OCI-LY3 (cell line): ENCODE results near the gene FAM89B.

ENCODE experiments used
- H2AFZ ChIP-seq: fragments of 200-600, 300-600 bp; shearing (Covaris generic); 2 replicates; pipeline ENCODE4 v1.6.0; 2014; ENCODE audit warnings: antibody characterized with exemption, low read depth, low read length
- H3K27ac ChIP-seq: fragments of 200-600, 300-600 bp; sonication (generic); 2 replicates; pipeline ENCODE4 v1.5.1; 2014; ENCODE audit warnings: mild to moderate bottlenecking, low read length, moderate library complexity, mixed read lengths
- H3K27me3 ChIP-seq: fragments of 200-600, 300-600 bp; sonication (generic); 2 replicates; pipeline ENCODE4 v1.6.1; 2014; ENCODE audit warnings: low read depth, low read length, mixed read lengths
- H3K36me3 ChIP-seq: fragments of 200-600, 300-600 bp; sonication (generic); replicated peaks from 2 replicates; pipeline ENCODE3; 2014; ENCODE audit warnings: low read depth, low read length, mixed read lengths
- H3K4me1 ChIP-seq: fragments of 300-600, 200-600 bp; sonication (generic); 2 replicates; pipeline ENCODE4 v1.6.1; 2014; ENCODE audit warnings: low read length, mixed read lengths
- H3K4me2 ChIP-seq: fragments of 200-600, 300-600 bp; sonication (generic); 2 replicates; pipeline ENCODE4 v1.6.1; 2014; ENCODE audit warnings: low read length, mixed read lengths
- H3K4me3 ChIP-seq: fragments of 300-600, 200-600 bp; sonication (generic); 2 replicates; pipeline ENCODE4 v1.5.1; 2014; ENCODE audit warnings: antibody characterized with exemption, mild to moderate bottlenecking, low read length, moderate library complexity
- H3K79me2 ChIP-seq: fragments of 300-600, 200-600 bp; shearing (Covaris generic); 2 replicates; pipeline ENCODE4 v1.6.1; 2014; ENCODE audit warnings: mild to moderate bottlenecking, low read length, mixed read lengths
- H3K9ac ChIP-seq: fragments of 300-600, 200-600 bp; shearing (Covaris generic); 2 replicates; pipeline ENCODE4 v1.6.0; 2014; ENCODE audit warnings: mild to moderate bottlenecking, low read length, moderate library complexity
- H3K9me3 ChIP-seq: fragments of 200-600, 300-600 bp; shearing (Covaris generic); 2 replicates; pipeline ENCODE4 v1.6.1; 2014; ENCODE audit warnings: low read length, mixed read lengths; ENCODE audit not compliant: insufficient read depth
- H4K20me1 ChIP-seq: fragments of 200-600, 300-600 bp; sonication (generic); 2 replicates; pipeline ENCODE4 v1.6.1; 2016; ENCODE audit warnings: low read length, mixed read lengths; ENCODE audit not compliant: insufficient read depth
- EZH2phosphoT487 ChIP-seq: fragments of 200-600 bp; shearing (Covaris generic); IDR thresholded peaks from 2 replicates; pipeline ENCODE4 v1.6.1; 2018; ENCODE audit warnings: antibody characterized with exemption, mixed run types, low read depth
- TF ChIP-seq, protein P1 (sequence below): fragments of 200-600, 300-600 bp; sonication (generic); IDR thresholded peaks from 2 replicates; pipeline ENCODE4 v1.5.1; 2014; ENCODE audit warnings: antibody characterized with exemption, low read length, low read depth

FAM89B gene

DNA sequence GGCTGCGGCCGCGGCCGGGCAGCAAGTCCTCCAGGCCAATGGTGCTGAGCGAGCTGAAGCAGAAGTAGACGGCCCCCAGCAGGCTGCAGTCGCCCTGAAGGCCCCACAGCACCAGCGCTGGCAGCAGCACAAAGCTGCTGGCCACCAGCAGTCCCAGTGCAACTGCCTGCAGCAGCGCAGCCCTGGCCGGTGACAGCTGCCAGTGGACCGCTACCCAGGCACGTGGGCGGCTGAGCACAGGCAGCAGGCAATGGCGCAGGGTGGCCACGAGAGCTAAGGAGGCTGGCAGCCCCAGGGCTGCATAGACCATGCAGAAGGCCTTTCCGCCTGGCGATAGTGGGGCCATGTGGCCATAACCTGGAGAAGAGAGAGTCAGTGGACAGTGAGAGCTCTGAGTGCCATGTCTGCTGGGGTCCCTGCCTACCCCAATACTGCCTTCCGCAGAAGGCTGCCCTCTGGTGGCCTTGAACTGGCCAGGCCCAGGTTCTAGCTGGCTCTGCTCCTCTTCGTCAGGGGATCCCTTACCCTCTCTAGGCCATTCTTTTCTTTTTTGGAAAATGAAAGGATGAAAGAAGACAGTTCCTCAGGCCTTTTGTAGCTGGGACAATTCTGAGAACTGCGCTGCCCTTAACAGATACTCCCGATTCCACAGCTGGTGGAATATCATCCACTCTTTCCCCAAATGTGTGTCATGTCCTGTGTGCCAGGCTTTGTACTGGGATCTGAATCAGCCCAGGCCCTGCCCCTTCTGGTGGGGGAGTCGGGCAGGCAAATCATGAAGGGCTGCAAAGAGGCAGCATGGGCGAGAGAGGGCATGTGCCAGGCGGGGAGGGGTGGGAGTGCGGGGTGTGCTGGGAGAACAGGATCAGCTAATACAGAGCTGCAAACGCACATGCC lies 21.4 kb downstream of the FAM89B start:
- Histone ChIP-seq H3K79me2 (no peaks in the 10 kb centered on the region), H3K36me3 (peaks cover 17% of the 10 kb centered on the region), H3K4me3 (no peak overlapping the region), H3K9me3 (no peaks in the 10 kb centered on the region), H3K9ac (no peak overlapping the region), H3K4me2 (no peak overlapping the region), H3K27ac (no peak overlapping the region), H3K27me3 (no peaks in the 10 kb centered on the region), H4K20me1 (no peaks in the 10 kb centered on the region), H3K4me1 (peaks cover 19% of the 10 kb centered on the region), H2AFZ (no peak overlapping the region)
- no peak for TF ChIP-seq EZH2phosphoT487
- TF ChIP-seq, protein P1, sequence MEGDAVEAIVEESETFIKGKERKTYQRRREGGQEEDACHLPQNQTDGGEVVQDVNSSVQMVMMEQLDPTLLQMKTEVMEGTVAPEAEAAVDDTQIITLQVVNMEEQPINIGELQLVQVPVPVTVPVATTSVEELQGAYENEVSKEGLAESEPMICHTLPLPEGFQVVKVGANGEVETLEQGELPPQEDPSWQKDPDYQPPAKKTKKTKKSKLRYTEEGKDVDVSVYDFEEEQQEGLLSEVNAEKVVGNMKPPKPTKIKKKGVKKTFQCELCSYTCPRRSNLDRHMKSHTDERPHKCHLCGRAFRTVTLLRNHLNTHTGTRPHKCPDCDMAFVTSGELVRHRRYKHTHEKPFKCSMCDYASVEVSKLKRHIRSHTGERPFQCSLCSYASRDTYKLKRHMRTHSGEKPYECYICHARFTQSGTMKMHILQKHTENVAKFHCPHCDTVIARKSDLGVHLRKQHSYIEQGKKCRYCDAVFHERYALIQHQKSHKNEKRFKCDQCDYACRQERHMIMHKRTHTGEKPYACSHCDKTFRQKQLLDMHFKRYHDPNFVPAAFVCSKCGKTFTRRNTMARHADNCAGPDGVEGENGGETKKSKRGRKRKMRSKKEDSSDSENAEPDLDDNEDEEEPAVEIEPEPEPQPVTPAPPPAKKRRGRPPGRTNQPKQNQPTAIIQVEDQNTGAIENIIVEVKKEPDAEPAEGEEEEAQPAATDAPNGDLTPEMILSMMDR: peak; percentile 84

DNA sequence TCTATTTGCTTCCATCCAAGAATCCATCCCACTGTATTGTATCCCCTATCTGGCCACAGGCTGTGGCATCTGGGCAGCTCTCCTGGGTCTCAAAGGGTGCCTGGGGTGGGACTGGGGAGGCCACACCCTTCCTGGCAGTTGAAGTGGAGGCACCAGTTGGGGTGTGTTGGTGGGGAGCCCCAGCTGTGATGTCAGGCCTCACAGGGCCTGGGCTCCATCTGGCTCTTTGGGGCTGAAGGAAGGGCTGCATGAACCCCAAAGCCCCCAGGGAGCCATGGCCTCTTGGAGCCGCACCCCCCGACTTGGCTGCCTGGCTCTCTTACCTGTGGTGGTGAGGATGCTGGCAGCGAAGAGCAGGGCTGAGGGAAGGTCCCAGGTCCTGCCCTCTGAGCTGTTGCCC lies 22.8 kb downstream of the FAM89B start:
- Histone ChIP-seq H3K4me3 (no peak overlapping the region), H3K79me2 (no peaks in the 10 kb centered on the region), H4K20me1 (no peaks in the 10 kb centered on the region), H3K27ac (no peak overlapping the region), H2AFZ (no peak overlapping the region), H3K9ac (no peak overlapping the region), H3K36me3 (peaks cover 22% of the 10 kb centered on the region), H3K4me1 (peaks cover 5% of the 10 kb centered on the region), H3K27me3 (no peaks in the 10 kb centered on the region), H3K4me2 (no peak overlapping the region), H3K9me3 (no peaks in the 10 kb centered on the region)
- TF ChIP-seq EZH2phosphoT487: no peak
- TF ChIP-seq, protein P1: no peak

DNA sequence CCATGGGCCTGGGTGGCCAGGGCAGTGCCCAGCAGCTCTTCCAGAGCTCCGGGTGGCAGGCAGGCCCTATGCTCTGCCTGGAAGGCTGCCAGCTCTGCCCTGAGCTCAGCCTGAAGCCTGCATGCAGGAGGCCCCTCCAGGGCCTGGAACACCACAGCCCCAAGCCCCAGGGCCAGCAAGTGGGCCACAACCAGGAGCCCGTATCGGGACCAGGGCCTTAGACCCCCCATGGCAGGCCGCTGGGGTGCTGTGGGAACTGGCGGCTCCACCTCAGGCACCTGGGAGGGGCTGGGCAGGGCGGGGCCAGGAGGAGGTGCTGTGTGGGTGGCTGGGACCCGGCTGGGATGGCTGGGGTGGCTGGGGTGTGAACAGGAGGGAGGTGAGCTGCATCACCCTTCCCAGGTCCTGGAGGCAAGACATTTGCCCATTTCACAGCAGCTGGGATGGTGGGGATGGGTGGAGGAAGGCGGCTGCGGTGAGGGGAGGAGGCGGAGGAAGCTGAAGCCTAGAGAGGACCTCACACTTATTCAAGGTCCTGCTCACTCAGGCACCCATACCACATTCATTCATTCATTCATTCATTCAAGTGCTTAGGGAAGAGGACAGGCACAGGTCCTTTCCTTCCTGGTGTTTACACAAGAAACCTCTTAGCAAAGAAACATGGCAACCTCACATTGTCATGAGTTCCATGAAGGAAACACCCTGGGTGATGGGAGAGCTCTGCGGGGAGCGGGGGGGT lies 23.4 kb downstream of the FAM89B start, which contains the start of gene KCNK7:
Gene KCNK7, minus strand, starts transcription at position 258 of the 739 bp plus-strand sequence. Its CDS starts 28 bp downstream, at position 230.
- H3K4me2 ChIP-seq: no peak within 1 kb of the TSS
- H3K9me3 ChIP-seq: no peaks in the 10 kb centered on the region
- no peak within 1 kb of the TSS for H3K4me3 ChIP-seq
- peaks cover 18% of the 10 kb centered on the region for H3K36me3 ChIP-seq
- TF ChIP-seq, protein P1: no peak
- no peak within 1 kb of the TSS for H3K27ac ChIP-seq
- H4K20me1 ChIP-seq: no peaks in the 10 kb centered on the region
- no peaks in the 10 kb centered on the region for H3K4me1 ChIP-seq
- no peaks in the 10 kb centered on the region for H3K27me3 ChIP-seq
- H3K9ac ChIP-seq: no peak within 1 kb of the TSS
- no peak within 1 kb of the TSS for H2AFZ ChIP-seq
- no peaks in the 10 kb centered on the region for H3K79me2 ChIP-seq

DNA sequence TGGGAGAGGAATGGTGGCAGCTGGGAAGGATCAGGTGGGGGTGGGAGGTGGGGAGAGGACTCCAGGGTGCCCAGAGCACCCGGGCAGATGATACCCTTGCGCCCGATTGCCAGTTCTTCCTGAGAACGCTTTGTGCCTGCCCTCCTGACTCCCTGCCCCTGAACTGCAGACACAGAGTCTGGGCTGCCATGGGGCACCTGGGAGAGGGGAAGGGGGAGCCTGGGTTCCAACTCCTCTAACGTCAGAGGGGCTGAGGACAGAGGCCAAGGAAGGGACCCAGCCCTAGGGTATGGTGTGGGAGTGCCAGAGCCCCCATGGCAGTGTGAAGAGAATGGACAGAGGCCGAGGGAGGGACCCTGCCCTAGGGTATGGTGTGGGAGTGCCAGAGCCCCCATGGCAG lies 24.2 kb downstream of the FAM89B start:
- H3K36me3 ChIP-seq: peaks cover 18% of the 10 kb centered on the region
- no peak overlapping the region for H3K4me3 ChIP-seq
- H4K20me1 ChIP-seq: no peaks in the 10 kb centered on the region
- H3K9ac ChIP-seq: no peak overlapping the region
- no peaks in the 10 kb centered on the region for H3K9me3 ChIP-seq
- no peak for TF ChIP-seq EZH2phosphoT487
- TF ChIP-seq, protein P1: no peak
- H3K4me2 ChIP-seq: no peak overlapping the region
- no peak overlapping the region for H2AFZ ChIP-seq
- no peak overlapping the region for H3K27ac ChIP-seq
- H3K27me3 ChIP-seq: no peaks in the 10 kb centered on the region
- no peaks in the 10 kb centered on the region for H3K4me1 ChIP-seq
- H3K79me2 ChIP-seq: no peaks in the 10 kb centered on the region
